ENCODE data around the gene PRR12. TPM values are rescaled to one million over a fixed set of nuclear protein-coding genes. Genes with fewer than 3 reads are reported as not detected.

PRR12 gene, protein sequence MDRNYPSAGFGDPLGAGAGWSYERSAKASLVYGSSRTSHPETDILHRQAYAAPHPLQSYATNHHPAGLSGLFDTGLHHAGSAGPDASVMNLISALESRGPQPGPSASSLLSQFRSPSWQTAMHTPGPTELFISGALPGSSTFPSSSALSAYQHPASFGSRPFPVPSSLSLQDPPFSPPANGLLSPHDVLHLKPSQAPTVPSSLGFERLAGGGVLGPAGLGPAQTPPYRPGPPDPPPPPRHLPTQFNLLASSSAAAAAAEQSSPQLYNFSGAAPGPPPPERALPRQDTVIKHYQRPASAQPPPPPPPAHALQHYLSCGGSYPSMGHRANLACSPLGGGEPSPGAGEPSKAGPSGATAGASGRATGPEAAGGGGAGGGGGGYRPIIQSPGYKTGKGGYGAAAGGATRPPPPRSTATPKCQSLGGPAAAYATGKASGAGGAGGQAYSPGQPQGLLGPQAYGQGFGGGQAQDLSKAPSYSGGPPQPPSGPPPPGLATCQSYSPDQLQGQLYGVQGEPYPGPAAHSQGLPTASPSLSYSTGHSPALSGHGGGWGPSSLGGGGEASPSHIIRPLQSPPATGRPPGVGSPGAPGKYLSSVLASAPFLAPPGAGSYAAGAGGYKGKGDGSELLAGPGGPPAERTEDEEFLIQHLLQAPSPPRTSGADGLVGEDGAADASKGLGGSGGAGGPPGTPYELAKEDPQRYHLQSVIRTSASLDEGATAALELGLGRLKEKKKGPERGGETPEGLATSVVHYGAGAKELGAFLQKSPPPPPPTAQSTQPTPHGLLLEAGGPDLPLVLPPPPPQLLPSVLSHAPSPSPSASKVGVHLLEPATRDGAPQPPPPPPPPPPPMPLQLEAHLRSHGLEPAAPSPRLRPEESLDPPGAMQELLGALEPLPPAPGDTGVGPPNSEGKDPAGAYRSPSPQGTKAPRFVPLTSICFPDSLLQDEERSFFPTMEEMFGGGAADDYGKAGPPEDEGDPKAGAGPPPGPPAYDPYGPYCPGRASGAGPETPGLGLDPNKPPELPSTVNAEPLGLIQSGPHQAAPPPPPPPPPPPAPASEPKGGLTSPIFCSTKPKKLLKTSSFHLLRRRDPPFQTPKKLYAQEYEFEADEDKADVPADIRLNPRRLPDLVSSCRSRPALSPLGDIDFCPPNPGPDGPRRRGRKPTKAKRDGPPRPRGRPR (N-terminal part only)
- 10 to 100 TPM; 29.7 to 45.7 TPM for total RNA-seq

DNA sequence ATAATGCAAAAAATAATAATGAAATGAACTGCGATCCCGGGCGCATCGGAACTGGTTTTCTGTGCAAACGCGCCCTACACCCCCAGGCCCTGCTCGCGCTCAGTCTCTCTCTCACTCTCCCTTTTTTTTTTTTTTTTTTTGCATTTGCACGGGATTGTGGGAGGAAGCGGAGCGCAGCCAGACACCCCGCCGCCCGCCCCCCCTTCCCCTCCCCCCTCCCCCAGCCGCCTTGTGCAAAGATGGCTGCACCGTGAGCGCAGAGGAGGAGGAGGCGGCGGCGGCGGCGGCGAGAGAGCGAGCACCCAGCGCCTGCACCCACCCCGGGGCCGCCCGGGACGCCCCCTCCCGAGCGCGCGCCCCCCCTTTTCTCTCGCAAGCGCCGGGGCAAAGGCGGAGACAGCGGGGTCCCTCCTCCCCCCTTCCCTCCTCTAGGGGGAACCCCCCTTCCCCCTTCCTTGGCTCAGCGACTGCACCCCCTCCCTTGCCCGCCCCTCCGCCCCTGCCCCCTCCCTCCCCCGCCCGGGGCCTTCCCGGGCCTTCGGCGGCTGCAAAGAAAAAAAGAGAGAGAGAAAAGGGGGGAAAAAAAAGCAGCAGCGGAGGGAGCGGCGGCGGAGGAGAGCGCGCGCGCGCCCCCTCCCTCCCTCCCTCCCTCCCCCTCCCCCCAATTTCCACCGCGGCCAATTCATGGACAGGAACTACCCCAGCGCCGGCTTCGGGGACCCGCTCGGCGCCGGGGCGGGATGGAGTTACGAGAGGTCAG lies at the start of gene PRR12:
Gene PRR12, plus strand, starts transcription at position 212 of the 760 bp plus-strand sequence. Its CDS starts 473 bp downstream, at position 685.
- Mint-ChIP-seq H3K9me3 (no peaks in the 10 kb centered on the region), H3K36me3 (peaks cover 10% of the 10 kb centered on the region), H3K4me3 (peak within 1 kb of the TSS; percentile 94), H3K27ac (peak within 1 kb of the TSS; percentile 86 to 88), H3K4me1 (ENCODE audit: low read depth in 2 of 2) (peaks cover 29 to 35% of the 10 kb centered on the region in 2 donors), H3K27me3 (no peaks in the 10 kb centered on the region)
- ATAC-seq (peak; percentile 35 to 48), DNase-seq (ENCODE audit: low spot score) (peak; percentile 85)

DNA sequence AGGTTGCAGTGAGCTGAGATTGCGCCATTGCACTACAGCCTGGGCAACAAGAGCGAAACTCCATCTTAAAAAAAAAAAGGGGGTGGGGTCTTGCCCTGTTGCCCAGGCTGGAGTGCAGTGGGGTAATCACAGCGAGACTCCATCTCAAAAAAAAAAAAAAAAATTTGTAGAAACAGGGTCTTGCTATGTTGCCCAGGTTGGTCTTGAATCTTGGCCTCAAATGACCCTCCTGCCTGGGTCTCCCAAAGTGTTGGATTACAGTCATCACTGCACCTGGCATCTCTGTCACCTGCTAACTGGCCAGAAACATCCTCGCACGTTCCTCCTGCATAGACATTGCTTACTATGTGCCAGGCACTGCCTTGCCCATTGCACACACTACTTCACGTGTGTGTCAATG lies 49.1 kb upstream of the PRR12 start:
- no peak overlapping the region for H3K27ac Mint-ChIP-seq
- peaks cover 0 to 6% of the 10 kb centered on the region in 2 donors for H3K27me3 Mint-ChIP-seq
- H3K9me3 Mint-ChIP-seq: no peaks in the 10 kb centered on the region
- no peaks in the 10 kb centered on the region for H3K36me3 Mint-ChIP-seq
- H3K4me1 Mint-ChIP-seq (ENCODE audit: low read depth in 2 of 2): peaks cover 5 to 10% of the 10 kb centered on the region in 2 donors
- DNase-seq (ENCODE audit: low spot score) (no peak), ATAC-seq (no peak)
- H3K4me3 Mint-ChIP-seq: no peak overlapping the region

DNA sequence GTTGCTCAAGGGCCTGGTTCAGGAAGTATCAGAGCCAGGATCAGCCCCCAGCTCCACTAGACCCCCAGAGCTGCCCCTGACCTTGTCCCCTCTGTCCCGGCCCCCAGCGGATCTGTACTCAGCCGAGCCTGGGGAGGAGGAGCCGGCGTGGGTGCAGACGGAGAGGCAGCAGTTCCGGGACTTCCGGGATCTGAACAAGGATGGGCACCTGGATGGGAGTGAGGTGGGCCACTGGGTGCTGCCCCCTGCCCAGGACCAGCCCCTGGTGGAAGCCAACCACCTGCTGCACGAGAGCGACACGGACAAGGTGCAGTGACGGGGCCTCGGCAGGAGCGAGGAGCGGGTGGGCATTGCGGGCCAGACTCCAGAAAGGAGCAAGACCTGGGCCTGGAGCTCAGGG lies 48.5 kb upstream of the PRR12 start:
- no peaks in the 10 kb centered on the region for H3K9me3 Mint-ChIP-seq
- H3K27me3 Mint-ChIP-seq: peaks cover 0 to 4% of the 10 kb centered on the region in 2 donors
- no peak overlapping the region for H3K27ac Mint-ChIP-seq
- no peaks in the 10 kb centered on the region for H3K36me3 Mint-ChIP-seq
- peaks cover 7 to 12% of the 10 kb centered on the region in 2 donors for H3K4me1 Mint-ChIP-seq (ENCODE audit: low read depth in 2 of 2)
- DNase-seq (ENCODE audit: low spot score): no peak
- ATAC-seq: no peak
- no peak overlapping the region for H3K4me3 Mint-ChIP-seq

DNA sequence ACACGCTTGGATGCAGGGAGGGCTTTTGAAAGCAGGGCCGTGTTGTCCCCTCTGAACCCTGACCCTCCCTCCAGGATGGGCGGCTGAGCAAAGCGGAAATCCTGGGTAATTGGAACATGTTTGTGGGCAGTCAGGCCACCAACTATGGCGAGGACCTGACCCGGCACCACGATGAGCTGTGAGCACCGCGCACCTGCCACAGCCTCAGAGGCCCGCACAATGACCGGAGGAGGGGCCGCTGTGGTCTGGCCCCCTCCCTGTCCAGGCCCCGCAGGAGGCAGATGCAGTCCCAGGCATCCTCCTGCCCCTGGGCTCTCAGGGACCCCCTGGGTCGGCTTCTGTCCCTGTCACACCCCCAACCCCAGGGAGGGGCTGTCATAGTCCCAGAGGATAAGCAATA lies 48.0 kb upstream of the PRR12 start:
- DNase-seq (ENCODE audit: low spot score) (no peak), ATAC-seq (no peak)
- Mint-ChIP-seq H3K9me3 (no peaks in the 10 kb centered on the region), H3K27me3 (peaks cover 0 to 3% of the 10 kb centered on the region in 2 donors), H3K4me1 (ENCODE audit: low read depth in 2 of 2) (peaks cover 7 to 12% of the 10 kb centered on the region in 2 donors), H3K4me3 (no peak overlapping the region), H3K27ac (no peak overlapping the region), H3K36me3 (no peaks in the 10 kb centered on the region)

DNA sequence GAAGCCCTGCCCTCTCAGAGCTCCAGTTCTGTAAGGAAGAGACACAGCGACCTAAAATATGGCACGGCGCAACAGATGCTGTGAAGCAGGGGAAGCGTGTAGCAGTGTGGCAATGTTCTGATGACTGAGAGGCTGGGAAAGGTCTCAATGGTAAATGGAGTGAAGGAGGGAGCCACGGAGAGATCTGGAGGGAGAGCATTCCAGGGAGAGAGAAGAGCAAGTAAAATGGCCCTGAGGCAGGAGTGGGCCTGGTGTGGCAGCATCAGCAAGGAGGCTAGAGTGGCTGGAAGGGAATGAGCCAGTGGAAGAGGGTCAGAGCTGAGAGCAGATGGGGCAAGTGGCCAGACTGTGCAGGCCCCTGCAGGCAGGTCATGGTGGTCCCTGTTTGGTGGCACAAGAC lies 46.8 kb upstream of the PRR12 start:
- no peak for DNase-seq (ENCODE audit: low spot score)
- peak in 1 of 2 donors; percentile 45 for ATAC-seq
- Mint-ChIP-seq H3K4me3 (no peak overlapping the region), H3K9me3 (no peaks in the 10 kb centered on the region), H3K27me3 (peaks cover 0 to 3% of the 10 kb centered on the region in 2 donors), H3K27ac (peak overlapping the region in 1 of 2 donors; percentile 20), H3K36me3 (no peaks in the 10 kb centered on the region), H3K4me1 (ENCODE audit: low read depth in 2 of 2) (peaks cover 7 to 12% of the 10 kb centered on the region in 2 donors)

DNA sequence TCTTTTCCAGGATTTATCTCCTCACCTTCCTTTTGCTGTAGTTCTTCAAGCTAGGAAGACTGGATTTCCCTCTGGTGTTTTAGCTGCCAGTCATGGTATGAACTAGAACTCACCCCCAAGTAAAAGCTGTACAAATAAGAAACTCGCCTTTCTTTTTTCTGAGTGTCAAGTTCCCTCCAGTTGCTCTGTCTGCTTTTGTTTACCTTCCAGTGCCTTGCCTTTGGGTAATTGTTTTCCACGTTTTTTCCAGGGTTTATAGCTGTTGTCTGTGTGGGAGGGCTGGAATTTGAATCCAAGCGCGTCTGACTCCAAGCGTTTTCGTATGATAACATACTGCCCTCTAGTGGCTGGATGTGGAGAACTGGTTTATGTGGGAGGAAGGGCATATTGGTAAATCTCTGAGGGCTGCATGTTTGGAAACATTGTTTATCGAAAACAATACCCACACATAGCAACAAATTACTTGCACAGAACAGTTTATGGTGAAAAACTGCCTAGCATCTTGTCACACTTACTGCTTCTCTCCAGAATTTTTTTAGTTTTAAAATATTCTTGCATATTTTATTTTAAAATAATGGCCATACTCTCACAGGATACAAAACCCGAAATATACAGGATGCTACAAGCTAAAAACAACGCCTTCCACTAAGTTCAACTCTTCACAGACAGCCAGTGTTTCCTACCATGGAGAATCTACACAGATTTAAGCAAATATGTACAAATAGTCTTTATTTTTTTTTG lies 44.0 kb upstream of the PRR12 start:
- no peaks in the 10 kb centered on the region for H3K9me3 Mint-ChIP-seq
- DNase-seq (ENCODE audit: low spot score) (peak; percentile 77), ATAC-seq (peak; percentile 70 to 77)
- H3K27me3 Mint-ChIP-seq: no peaks in the 10 kb centered on the region
- H3K36me3 Mint-ChIP-seq: no peaks in the 10 kb centered on the region
- peaks cover 3 to 12% of the 10 kb centered on the region in 2 donors for H3K4me1 Mint-ChIP-seq (ENCODE audit: low read depth in 2 of 2)
- H3K27ac Mint-ChIP-seq: no peak overlapping the region
- H3K4me3 Mint-ChIP-seq: peak overlapping the region; percentile 48

DNA sequence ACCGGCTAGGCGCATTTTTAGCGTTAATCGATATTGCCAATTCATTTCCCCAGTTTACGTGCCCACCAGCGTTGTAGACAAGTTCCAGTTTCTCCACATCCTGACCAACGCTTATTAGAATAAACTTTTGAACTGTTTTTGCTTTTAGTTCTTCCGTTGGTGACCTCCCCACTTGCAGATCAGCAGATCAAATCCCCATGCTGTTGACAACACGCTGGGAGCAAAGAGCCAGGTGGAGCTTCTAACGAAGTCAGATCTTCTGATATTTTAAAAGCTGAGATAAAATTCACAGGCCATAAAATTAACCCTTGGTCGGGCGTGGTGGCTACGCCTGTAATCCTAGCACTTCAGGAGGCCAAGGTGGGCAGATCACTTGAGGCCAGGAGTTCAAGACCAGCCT lies 41.9 kb upstream of the PRR12 start:
- DNase-seq (ENCODE audit: low spot score) (no peak), ATAC-seq (no peak)
- Mint-ChIP-seq H3K36me3 (no peaks in the 10 kb centered on the region), H3K9me3 (no peaks in the 10 kb centered on the region), H3K4me3 (no peak overlapping the region), H3K27me3 (no peaks in the 10 kb centered on the region), H3K4me1 (ENCODE audit: low read depth in 2 of 2) (peaks cover 10 to 20% of the 10 kb centered on the region in 2 donors), H3K27ac (no peak overlapping the region)

DNA sequence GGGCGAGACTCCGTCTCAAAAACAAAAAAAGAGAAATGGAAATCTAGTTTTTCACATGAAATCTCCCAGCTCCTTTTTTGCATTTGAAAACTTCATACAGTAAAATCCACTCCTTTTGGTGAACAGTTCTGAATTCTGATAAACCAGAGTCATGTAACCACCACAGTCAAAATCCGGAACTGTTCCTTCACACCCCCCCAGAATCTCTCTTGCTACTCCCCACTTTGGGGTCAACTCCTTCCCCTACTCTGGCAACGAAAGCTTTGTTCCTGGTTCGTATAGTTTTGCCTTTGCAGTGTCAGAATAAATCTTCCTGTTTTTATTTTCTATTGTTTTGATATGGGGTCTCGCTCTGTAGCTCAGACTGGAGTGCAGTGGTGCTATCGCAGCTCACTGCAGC lies 39.5 kb upstream of the PRR12 start:
- Mint-ChIP-seq H3K4me3 (no peak overlapping the region), H3K4me1 (ENCODE audit: low read depth in 2 of 2) (peaks cover 23 to 24% of the 10 kb centered on the region in 2 donors)

DNA sequence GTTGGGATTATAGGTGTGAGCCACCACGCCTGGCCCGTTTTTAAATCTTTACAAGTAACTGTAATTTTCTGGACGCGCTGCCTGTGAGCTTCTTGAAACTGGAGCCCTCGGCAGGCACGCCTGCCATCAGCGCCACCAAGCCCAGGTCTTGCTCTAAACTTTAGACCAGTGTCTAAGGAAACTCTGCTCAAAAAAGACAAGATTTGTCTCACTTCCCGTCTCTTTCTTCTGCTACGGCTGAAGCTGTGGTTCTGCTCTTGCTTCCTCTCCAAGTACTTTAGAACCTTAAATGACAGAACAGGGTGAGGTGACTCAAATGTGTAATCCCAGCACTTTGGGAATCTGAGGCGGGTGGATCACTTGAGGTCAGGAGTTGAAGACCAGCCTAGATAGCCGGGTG lies 38.2 kb upstream of the PRR12 start:
- Mint-ChIP-seq H3K36me3 (peaks cover 9% of the 10 kb centered on the region), H3K27ac (peak overlapping the region; percentile 29 to 60), H3K4me3 (peak overlapping the region; percentile 54), H3K27me3 (no peaks in the 10 kb centered on the region), H3K4me1 (ENCODE audit: low read depth in 2 of 2) (peaks cover 18 to 24% of the 10 kb centered on the region in 2 donors), H3K9me3 (no peaks in the 10 kb centered on the region)
- ATAC-seq (no peak), DNase-seq (ENCODE audit: low spot score) (no peak)

More for the DNA sequence above, 39.5 kb upstream of the PRR12 start:
- no peaks in the 10 kb centered on the region for H3K9me3 Mint-ChIP-seq
- peaks cover 5% of the 10 kb centered on the region for H3K36me3 Mint-ChIP-seq
- no peaks in the 10 kb centered on the region for H3K27me3 Mint-ChIP-seq
- no peak overlapping the region for H3K27ac Mint-ChIP-seq
- DNase-seq (ENCODE audit: low spot score) (no peak), ATAC-seq (no peak)

DNA sequence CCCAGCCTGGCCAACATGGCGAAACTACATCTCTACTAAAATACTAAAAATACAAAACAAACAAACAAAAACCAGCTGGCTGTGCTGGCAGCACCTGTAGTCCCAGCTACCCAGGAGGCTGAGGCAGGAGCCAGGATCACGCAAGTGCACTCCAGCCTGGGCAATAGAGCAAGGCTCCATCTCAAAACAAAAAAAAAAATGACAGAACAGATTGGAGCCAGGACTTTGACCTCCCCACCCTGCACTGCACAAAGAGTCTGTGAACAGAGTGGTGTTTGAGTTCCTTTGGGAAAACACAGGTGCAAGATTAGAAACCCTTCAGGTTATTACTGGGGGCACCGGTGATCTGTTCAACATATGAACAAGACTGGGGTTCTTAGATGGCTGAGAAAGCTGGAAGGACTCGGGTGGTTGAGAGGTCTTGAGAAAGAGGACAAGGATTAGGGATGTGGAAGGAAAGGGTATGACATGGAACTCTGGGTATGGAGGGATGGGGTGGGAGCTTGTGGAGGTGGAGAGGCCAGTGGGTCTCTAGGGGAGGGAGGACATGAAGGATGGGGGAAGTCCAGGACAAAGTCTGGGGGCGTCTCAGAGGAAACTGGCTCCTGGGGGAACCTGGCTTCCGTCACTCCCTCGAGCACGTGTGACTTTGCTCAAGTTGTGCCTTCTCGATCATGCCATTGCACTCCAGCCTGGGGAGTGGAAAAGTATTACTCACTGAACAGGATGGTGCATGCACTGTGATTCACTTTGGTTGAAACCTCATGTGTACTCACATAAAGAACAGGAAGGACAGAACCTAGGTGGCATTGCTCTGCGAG lies 37.3 kb upstream of the PRR12 start:
- peaks cover 9% of the 10 kb centered on the region for H3K36me3 Mint-ChIP-seq
- ATAC-seq: peak; percentile 62 to 74
- no peak for DNase-seq (ENCODE audit: low spot score)

DNA sequence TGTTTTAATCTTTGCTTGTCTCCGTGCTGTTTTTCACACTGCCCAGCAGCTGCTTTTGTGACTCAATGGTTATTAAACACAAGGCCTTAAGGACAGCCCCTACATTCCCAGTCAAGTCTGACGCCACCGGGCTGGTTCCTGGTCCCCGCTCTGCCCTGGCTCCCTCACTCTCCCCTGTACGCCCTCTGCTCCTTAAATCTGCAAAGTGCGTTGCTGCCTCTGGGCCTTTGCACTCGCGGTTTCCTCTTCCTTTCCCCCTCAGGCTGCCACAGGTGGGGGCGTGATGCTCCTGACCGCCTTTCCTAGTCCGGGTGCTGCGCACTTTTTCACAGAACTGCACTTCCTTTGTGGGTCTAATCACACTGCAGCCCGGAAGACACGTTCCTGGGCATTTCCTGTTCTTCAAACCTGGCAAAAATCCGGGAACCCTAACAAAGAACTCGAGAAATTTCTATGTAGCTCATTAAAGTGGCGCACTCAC lies 36.2 kb upstream of the PRR12 start:
- Mint-ChIP-seq H3K27me3 (no peaks in the 10 kb centered on the region), H3K36me3 (peaks cover 9% of the 10 kb centered on the region), H3K4me3 (peak overlapping the region; percentile 90), H3K9me3 (no peaks in the 10 kb centered on the region), H3K4me1 (ENCODE audit: low read depth in 2 of 2) (peaks cover 20 to 27% of the 10 kb centered on the region in 2 donors), H3K27ac (peak overlapping the region; percentile 86 to 87)
- ATAC-seq (peak; percentile 63), DNase-seq (ENCODE audit: low spot score) (no peak)

More for the DNA sequence above, 37.3 kb upstream of the PRR12 start:
- no peaks in the 10 kb centered on the region for H3K27me3 Mint-ChIP-seq
- peak overlapping the region; percentile 86 to 87 for H3K27ac Mint-ChIP-seq
- H3K4me3 Mint-ChIP-seq: peak overlapping the region; percentile 57
- no peaks in the 10 kb centered on the region for H3K9me3 Mint-ChIP-seq
- H3K4me1 Mint-ChIP-seq (ENCODE audit: low read depth in 2 of 2): peaks cover 18 to 24% of the 10 kb centered on the region in 2 donors
